ENCODE data around the gene MAN2B1.
"Not testable (repeated sequence)": the region's sequence is repeated elsewhere in the genome, so short reads cannot be mapped to it uniquely, and the experiment has no call there.

MAN2B1 gene

GRCh38 chr19:12706332-12706718 is 39.8 kb upstream of the MAN2B1 start:
- no peak overlapping the region for H3K4me3 ChIP-seq (ENCODE audit: control insufficient read depth, low read depth, low read length)
- TF ChIP-seq, protein P1, sequence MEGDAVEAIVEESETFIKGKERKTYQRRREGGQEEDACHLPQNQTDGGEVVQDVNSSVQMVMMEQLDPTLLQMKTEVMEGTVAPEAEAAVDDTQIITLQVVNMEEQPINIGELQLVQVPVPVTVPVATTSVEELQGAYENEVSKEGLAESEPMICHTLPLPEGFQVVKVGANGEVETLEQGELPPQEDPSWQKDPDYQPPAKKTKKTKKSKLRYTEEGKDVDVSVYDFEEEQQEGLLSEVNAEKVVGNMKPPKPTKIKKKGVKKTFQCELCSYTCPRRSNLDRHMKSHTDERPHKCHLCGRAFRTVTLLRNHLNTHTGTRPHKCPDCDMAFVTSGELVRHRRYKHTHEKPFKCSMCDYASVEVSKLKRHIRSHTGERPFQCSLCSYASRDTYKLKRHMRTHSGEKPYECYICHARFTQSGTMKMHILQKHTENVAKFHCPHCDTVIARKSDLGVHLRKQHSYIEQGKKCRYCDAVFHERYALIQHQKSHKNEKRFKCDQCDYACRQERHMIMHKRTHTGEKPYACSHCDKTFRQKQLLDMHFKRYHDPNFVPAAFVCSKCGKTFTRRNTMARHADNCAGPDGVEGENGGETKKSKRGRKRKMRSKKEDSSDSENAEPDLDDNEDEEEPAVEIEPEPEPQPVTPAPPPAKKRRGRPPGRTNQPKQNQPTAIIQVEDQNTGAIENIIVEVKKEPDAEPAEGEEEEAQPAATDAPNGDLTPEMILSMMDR (IDR thresholded peaks at IDR 0.05; ENCODE audit: control insufficient read depth, insufficient read depth, low read depth, low read length, missing control alignments): no peak
- no peak for DNase-seq (ENCODE audit: low read depth)

DNA sequence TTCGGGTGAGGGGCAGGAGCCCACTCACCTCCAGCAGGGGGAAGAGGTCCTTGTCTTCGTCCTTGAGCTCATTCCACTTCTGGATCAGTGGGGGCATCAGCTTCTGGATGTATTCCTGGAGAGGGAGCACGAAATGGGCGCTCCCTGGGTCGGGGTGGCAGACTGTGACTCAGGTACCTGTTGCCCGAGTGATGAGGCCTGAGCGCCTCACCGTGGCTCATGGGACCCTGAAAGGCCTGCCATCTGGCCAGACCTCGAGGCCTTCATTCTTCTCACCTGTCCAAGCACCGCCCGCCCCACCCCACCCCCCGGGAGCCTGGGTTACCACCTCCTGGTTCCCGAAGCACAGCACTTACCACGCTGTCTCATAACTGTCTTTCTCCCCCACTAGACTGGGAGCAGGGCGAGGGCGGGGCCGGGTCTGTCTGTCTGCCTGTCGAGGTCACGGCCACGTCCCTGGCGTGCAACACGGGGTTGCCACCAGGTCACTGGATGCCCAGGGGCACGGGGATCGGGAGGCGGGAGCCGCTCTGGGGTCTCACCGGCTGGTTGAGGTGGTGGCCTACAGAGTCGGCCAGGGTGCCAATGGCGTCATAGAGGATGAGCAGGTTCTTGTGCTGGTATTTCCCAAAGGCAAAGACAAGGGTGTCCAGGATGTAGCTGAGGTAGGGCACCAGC is 39.3 kb upstream of the MAN2B1 start:
- H3K4me3 ChIP-seq (ENCODE audit: control insufficient read depth, low read depth, low read length): no peak overlapping the region
- TF ChIP-seq, protein P1 (IDR thresholded peaks at IDR 0.05; ENCODE audit: control insufficient read depth, insufficient read depth, low read depth, low read length, missing control alignments): no peak
- no peak for DNase-seq (ENCODE audit: low read depth)

DNA sequence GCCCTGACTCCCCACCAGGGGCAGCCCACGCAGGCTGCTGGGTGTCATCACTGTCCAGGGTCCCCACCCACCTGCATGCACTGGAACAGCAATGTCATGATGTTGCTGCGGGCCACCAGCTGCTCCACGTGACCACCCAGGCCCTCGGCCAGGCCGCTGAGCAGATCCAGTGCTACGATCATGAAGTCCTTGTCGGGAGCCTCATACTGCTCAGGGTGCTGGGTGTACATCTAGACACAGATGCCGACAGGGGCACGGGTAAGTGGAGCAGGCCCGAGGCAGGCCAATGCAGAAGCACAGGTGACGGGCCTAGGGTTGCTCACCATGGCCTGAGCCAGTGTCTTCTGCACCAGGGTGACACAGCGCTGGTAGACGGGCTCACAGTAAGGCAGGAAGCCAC is 38.6 kb upstream of the MAN2B1 start:
- H3K4me3 ChIP-seq (ENCODE audit: control insufficient read depth, low read depth, low read length): no peak overlapping the region
- TF ChIP-seq, protein P1 (IDR thresholded peaks at IDR 0.05; ENCODE audit: control insufficient read depth, insufficient read depth, low read depth, low read length, missing control alignments): no peak
- DNase-seq (ENCODE audit: low read depth): no peak

DNA sequence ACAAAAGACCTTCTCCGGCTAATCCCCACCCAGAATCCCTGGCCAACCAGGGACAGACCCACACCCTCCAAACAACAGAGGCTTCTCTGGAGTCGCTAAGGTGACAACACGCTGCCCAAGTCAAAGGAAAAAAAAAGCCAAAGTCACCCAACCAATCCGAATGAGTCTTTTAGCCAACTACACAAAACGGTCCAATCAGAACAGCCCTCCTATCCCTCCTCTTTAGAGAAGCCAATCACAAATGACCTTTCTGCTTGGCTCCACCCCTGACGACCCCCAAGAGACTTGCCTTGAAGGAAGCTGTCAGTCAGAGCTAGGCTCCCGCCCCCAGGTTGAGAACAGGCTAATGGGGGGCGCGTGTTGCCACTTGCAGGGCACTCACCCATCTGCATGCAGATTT is 36.5 kb upstream of the MAN2B1 start:
- TF ChIP-seq, protein P1 (IDR thresholded peaks at IDR 0.05; ENCODE audit: control insufficient read depth, insufficient read depth, low read depth, low read length, missing control alignments): no peak
- no peak for DNase-seq (ENCODE audit: low read depth)
- H3K4me3 ChIP-seq (ENCODE audit: control insufficient read depth, low read depth, low read length): no peak overlapping the region

GRCh38 chr19:12701596-12702282 is 35.2 kb upstream of the MAN2B1 start:
- TF ChIP-seq, protein P1 (IDR thresholded peaks at IDR 0.05; ENCODE audit: control insufficient read depth, insufficient read depth, low read depth, low read length, missing control alignments): no peak
- no peak for DNase-seq (ENCODE audit: low read depth)
- H3K4me3 ChIP-seq (ENCODE audit: control insufficient read depth, low read depth, low read length): no peak overlapping the region

DNA sequence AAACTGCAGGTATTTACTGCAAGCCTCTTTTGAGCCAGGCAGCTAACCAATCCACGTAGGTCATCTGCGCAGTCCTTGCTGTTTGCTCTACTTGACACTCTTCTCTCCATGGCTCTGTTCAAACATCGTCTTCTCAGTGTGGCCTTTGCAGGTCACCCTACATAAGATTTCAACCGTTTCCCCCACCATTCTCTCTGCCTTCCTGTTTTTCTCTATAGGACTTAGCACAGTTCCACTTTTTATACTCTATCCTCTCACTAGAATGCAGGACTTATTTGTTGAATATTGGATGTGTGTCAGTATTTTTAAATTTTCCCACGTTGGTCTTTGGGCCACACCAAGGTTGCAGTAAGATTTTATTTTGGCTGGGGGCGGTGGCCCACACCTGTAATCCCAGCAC is 31.6 kb upstream of the MAN2B1 start:
- DNase-seq (ENCODE audit: low read depth): no peak
- TF ChIP-seq, protein P1 (IDR thresholded peaks at IDR 0.05; ENCODE audit: control insufficient read depth, insufficient read depth, low read depth, low read length, missing control alignments): no peak
- H3K4me3 ChIP-seq (ENCODE audit: control insufficient read depth, low read depth, low read length): no peak overlapping the region

- not testable (repeated sequence) for H3K4me3 ChIP-seq (ENCODE audit: control insufficient read depth, low read depth, low read length)
Observed at GRCh38 chr19:12697425-12697824, 30.9 kb upstream of the MAN2B1 start.

More at GRCh38 chr19:12697425-12697824, 30.9 kb upstream of the MAN2B1 start:
- not testable (repeated sequence) for DNase-seq (ENCODE audit: low read depth)

Measured in AG09309 (cell line).